Measurements from ENCODE around the gene DBH. TPM values are rescaled to one million over a fixed set of nuclear protein-coding genes. Genes with fewer than 3 reads are reported as not detected.

DBH gene
- polyA plus RNA-seq, 1 donor (not counting 4 experiments of a cell fraction or from before 2014, with no cell fraction given) = not detected

DNA sequence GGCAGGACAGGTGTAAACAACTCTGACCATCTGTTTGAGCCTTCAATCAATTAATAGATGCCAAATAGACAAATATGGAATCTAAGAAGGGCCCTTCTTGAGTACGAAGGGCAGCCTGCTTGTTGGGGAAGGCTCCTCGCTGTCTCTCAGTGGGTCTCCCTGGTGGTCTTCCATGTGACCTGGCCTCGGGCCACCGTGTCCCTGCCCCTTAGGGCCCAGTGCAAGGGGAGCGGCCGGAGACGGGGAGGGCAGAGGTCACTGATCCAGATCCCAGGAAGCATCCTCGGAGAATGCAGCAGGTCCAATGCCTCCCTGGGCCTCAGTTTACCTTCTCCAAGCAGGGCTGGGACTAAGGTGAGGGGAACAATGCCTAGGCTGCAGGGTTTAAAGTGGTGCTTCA, 2.5 kb downstream of the DBH start:
- dilution Hi-C loops (cut with MboI; ENCODE audit: extremely low pct_ligation_motif_present, low sequenced_read_pairs) = no loop called here
- Histone ChIP-seq H3K4me2 (ENCODE audit: control insufficient read depth, extremely low read depth, insufficient read depth, low read depth, low read length) (no peak overlapping the region), H3K9me1 (ENCODE audit: control insufficient read depth, extremely low read depth, insufficient read depth, low read length) (no peaks in the 10 kb centered on the region), H3K79me2 (ENCODE audit: control insufficient read depth, insufficient read depth, low read length) (no peaks in the 10 kb centered on the region), H3K27me3 (ENCODE audit: control insufficient read depth, extremely low read depth, insufficient read depth, low read length) (peaks cover 17% of the 10 kb centered on the region), H3K9me3 (ENCODE audit: control insufficient read depth, low read depth, low read length) (no peaks in the 10 kb centered on the region), H3K9ac (ENCODE audit: control insufficient read depth, extremely low read depth, insufficient read depth, low read length) (no peak overlapping the region), H3K27ac (ENCODE audit: control insufficient read depth, insufficient read depth, low read length) (no peak overlapping the region), H3K4me1 (ENCODE audit: control insufficient read depth, extremely low read depth, insufficient read depth, low read length) (no peaks in the 10 kb centered on the region), H3K36me3 (ENCODE audit: control insufficient read depth in 2 of 2, extremely low read depth in 1 of 2, insufficient read depth in 2 of 2, low read length in 2 of 2) (no peaks in the 10 kb centered on the region), H3K4me3 (ENCODE audit: control insufficient read depth in 2 of 3, extremely low read depth in 1 of 3, insufficient read depth in 2 of 3, low read depth in 1 of 3, low read length in 3 of 3) (no peak overlapping the region), H2AFZ (ENCODE audit: control insufficient read depth, low read length) (no peak overlapping the region), H4K20me1 (ENCODE audit: control insufficient read depth, extremely low read depth, insufficient read depth, low read length) (no peaks in the 10 kb centered on the region)
- DNase-seq (ENCODE audit: low read depth, low spot score) = no peak
- no peak for FAIRE-seq
- no peak for TF ChIP-seq EZH2 (IDR thresholded peaks at IDR 0.05; ENCODE audit: low read length)
- no peak for TF ChIP-seq CTCF (optimal IDR thresholded peaks at IDR 0.05 in 1 of 3, IDR thresholded peaks at IDR 0.05 in 1 of 3, conservative IDR thresholded peaks at IDR 0.05 in 1 of 3; ENCODE audit: extremely low read depth in 1 of 3, insufficient read depth in 2 of 3, low read length in 3 of 3)

GRCh38 chr9:133639613-133640012, 3.5 kb downstream of the DBH start:
- H3K27ac ChIP-seq (ENCODE audit: control insufficient read depth, insufficient read depth, low read length) = no peak overlapping the region
- dilution Hi-C loops (cut with MboI; ENCODE audit: extremely low pct_ligation_motif_present, low sequenced_read_pairs) = no loop called here
- H3K79me2 ChIP-seq (ENCODE audit: control insufficient read depth, insufficient read depth, low read length) = no peaks in the 10 kb centered on the region
- TF ChIP-seq CTCF (optimal IDR thresholded peaks at IDR 0.05 in 1 of 3, IDR thresholded peaks at IDR 0.05 in 1 of 3, conservative IDR thresholded peaks at IDR 0.05 in 1 of 3; ENCODE audit: extremely low read depth in 1 of 3, insufficient read depth in 2 of 3, low read length in 3 of 3) (no peak), EZH2 (IDR thresholded peaks at IDR 0.05; ENCODE audit: low read length) (no peak)
- FAIRE-seq (no peak), DNase-seq (ENCODE audit: low read depth, low spot score) (no peak)
- no peaks in the 10 kb centered on the region for H3K9me1 ChIP-seq (ENCODE audit: control insufficient read depth, extremely low read depth, insufficient read depth, low read length)
- H3K4me2 ChIP-seq (ENCODE audit: control insufficient read depth, extremely low read depth, insufficient read depth, low read depth, low read length) = no peak overlapping the region
- no peak overlapping the region for H3K4me3 ChIP-seq (ENCODE audit: control insufficient read depth in 2 of 3, extremely low read depth in 1 of 3, insufficient read depth in 2 of 3, low read depth in 1 of 3, low read length in 3 of 3)
- no peaks in the 10 kb centered on the region for H3K9me3 ChIP-seq (ENCODE audit: control insufficient read depth, low read depth, low read length)
- H3K4me1 ChIP-seq (ENCODE audit: control insufficient read depth, extremely low read depth, insufficient read depth, low read length) = no peaks in the 10 kb centered on the region
- no peak overlapping the region for H3K9ac ChIP-seq (ENCODE audit: control insufficient read depth, extremely low read depth, insufficient read depth, low read length)
- no peaks in the 10 kb centered on the region for H3K36me3 ChIP-seq (ENCODE audit: control insufficient read depth in 2 of 2, extremely low read depth in 1 of 2, insufficient read depth in 2 of 2, low read length in 2 of 2)
- H2AFZ ChIP-seq (ENCODE audit: control insufficient read depth, low read length) = no peak overlapping the region
- H4K20me1 ChIP-seq (ENCODE audit: control insufficient read depth, extremely low read depth, insufficient read depth, low read length) = no peaks in the 10 kb centered on the region
- peaks cover 8% of the 10 kb centered on the region for H3K27me3 ChIP-seq (ENCODE audit: control insufficient read depth, extremely low read depth, insufficient read depth, low read length)

Data from keratinocyte (primary cell).